H4 (cell line): Measurements from ENCODE around the gene CDK16. TPM values are rescaled to one million over a fixed set of nuclear protein-coding genes. Genes with fewer than 3 reads are reported as not detected.

Experiments used
- DNase-seq: peaks from one replicate; pipeline ENCODE4 v3.0.0-alpha.2; 2015; ENCODE audit warnings: low spot score
- total RNA-seq: library from RNA; depleted of rRNA; stranded (reverse); fragments of >200 nt; shearing (Covaris generic); gene quantifications from 2 replicates; pipeline ENCODE4 v1.2.3, GENCODE V29; 2014; rRNA removed

The CDK16 gene
- total RNA-seq, result 77.1 and 98.5 TPM in 2 replicates

DNA sequence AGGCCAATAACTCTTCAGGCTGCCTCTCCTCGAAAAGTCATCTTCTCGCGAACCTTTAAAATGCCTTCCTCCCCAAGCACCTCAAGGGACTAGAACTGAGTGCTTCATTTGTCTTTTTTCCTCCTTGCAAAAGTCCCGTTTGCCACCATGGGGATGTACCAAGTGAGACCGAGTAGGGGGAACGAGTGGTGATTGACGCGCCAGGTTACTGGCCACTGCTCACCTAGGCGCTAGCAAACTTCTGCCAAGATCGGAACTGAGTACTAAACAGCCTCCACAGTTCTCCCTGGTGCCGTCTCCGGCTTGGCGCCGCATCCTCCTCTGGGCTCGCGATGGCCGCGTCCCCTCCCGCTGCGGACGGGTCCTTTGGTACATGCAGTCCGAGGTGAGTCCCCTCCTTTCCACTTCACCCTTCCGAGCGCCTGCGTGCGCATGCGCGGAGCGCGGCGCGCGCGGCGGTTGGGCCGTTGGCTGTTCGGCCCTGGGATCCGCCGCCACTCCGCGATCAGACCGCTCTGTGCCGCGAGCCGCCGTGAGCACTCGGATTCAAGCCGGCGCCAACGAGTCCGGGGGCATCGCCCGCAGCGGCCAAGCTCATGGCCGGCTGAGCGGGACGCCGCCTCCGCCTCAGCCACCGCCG lies at the start of gene CDK16:
Gene CDK16, plus strand, starts transcription at position 402 of the 640 bp plus-strand sequence. CDS start 4,877 bp downstream, outside the sequence.
- DNase-seq, result peak; percentile 60

DNA sequence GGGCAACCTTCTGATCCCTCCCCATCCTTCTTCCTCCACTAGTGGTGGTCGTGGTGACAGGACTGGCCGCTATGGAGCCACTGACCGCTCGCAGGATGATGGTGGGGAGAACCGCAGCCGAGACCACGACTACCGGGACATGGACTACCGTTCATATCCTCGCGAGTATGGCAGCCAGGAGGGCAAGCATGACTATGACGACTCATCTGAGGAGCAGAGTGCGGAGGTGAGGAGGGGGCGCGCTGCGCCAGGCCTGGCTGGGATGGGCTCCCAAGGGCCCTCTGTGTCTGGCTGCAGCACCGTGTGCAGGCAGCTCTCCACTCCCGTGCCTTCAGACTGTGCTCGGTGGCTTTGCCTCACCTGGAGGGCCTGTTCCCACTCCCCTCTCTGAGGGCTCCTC lies 49.2 kb upstream of the CDK16 start:
- no peak for DNase-seq

DNA sequence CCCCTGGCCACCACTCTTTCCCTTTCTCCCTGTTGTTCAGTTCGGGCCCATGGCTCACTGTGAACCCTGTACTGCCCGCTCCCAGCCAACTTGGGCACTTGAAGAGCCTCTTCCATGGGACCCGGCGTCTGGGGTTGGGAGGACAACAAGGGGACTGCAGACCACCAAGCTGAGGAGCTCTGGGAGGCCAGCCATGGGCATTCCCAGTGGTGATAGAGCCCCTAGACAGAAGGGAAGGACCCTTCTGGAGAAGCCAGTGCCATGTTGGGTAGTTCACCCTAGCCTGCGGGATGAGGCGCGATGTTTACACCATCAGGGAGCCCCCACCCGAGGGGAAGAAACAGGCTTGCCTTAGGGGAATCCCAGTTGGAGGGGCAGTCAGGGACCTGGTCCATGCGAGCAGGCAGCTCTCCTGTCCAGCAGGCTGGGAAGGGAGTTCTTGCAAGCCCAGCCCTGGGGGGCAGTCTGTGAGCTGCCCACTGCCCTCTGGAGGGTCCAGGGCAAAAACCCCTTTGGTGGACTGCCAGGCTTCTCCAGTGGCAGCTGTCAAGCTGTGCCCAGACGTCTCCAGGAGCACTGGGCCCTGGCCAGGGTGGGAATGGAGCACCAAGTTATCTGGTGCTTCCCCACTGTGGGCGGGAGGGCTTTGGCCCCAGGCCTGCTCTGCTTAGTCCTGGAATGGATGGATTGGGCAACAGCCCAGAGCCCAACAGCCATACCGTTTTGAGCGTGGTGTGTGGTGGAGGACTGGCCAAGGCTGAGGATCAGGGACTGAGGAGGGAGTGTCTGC lies 48.6 kb upstream of the CDK16 start:
- peak; percentile 1 for DNase-seq

- DNase-seq, result peak; percentile 1
Observed at GRCh38 chrX:47170861-47171692, 47.4 kb upstream of the CDK16 start.

DNA sequence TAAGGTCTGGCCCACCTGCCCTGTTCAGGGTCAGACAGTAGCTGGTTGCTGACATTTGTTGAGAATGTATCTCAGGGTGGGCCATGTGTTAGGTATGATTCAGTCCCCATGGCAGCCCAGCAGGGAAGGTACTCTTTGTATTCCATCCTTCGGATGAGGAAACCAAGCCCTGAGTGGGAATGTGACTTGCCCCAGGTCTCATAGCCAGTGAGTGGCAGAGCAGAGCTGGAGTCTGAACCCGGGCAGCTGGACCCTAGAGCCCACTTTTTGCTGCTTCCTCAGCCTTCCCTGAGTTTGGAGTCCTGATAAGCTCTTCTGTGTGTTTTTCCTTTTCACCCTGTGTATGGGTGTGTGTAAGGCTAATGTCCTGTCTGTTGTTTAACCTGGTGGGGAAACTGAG lies 46.5 kb upstream of the CDK16 start:
- peak; percentile 1 for DNase-seq

GRCh38 chrX:47172549-47172948 lies 45.9 kb upstream of the CDK16 start:
- peak; percentile 0 for DNase-seq

- no peak for DNase-seq
Observed at GRCh38 chrX:47172971-47173792, 45.3 kb upstream of the CDK16 start.

DNA sequence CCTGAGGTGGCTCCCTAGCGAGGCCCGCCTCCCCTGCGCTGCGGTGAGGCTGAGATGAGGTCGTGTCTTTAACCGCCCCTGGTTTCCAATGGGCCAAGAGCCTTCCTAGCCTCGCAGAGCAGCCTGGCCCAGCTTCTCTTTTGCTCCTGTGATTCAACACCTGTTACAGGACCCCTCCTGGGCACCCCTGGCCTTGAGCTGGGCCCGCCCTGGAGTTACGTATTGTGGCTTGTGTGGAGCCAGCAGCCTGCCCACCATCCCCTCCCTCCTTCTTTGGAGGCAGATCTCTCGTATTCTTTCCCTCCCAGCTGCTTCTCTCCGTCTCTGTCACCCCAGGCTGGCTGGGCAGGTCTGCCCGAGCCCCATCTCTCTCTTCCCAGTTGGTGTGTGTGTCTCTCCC lies 44.1 kb upstream of the CDK16 start:
- DNase-seq, result no peak

GRCh38 chrX:47174846-47175587 lies 43.5 kb upstream of the CDK16 start:
- no peak for DNase-seq

GRCh38 chrX:47175588-47175980 lies 42.9 kb upstream of the CDK16 start:
- DNase-seq, result no peak

- DNase-seq, result no peak
Observed at GRCh38 chrX:47176101-47176740, 42.3 kb upstream of the CDK16 start.

- DNase-seq, result no peak
Observed at GRCh38 chrX:47177079-47177478, 41.4 kb upstream of the CDK16 start.

DNA sequence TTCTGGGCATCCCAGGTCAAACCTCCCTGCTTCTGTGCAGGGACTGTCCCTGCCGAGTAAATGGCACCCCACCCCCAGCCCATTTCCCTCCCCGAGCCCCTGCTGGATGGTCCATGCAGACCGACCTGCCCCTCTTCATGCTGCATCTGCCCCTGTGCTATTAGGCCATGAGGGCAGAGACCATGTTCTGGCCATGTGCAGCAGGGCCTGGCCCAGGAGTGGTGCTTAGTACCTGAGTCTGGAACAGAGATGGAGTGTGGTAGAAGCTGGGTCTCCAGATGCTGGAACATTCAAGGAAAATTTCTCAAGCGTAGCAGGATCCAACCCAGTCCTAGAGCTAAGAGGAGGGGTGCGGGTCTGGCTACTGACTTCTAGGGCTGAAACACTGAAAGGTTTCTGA lies 40.1 kb upstream of the CDK16 start:
- DNase-seq, result no peak

- DNase-seq, result no peak
Observed at GRCh38 chrX:47179221-47179927, 39.1 kb upstream of the CDK16 start.

DNA sequence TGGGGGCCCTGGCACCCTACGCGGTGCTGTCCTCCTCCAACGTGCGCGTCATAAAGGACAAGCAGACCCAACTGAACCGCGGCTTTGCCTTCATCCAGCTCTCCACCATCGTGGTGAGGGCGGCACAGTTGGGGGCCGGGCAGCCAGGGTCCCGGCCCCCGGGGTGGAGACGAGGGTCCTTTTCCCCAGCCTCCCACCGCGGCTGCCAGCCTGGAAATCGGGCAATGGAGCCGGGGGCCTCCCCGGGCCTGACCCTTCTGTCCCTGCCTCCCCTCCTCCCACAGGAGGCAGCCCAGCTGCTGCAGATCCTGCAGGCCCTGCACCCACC lies 38.6 kb upstream of the CDK16 start:
- DNase-seq, result no peak

- DNase-seq, result no peak
Observed at GRCh38 chrX:47180346-47180745, 38.1 kb upstream of the CDK16 start.

- DNase-seq, result no peak
Observed at GRCh38 chrX:47181301-47181700, 37.2 kb upstream of the CDK16 start.

DNA sequence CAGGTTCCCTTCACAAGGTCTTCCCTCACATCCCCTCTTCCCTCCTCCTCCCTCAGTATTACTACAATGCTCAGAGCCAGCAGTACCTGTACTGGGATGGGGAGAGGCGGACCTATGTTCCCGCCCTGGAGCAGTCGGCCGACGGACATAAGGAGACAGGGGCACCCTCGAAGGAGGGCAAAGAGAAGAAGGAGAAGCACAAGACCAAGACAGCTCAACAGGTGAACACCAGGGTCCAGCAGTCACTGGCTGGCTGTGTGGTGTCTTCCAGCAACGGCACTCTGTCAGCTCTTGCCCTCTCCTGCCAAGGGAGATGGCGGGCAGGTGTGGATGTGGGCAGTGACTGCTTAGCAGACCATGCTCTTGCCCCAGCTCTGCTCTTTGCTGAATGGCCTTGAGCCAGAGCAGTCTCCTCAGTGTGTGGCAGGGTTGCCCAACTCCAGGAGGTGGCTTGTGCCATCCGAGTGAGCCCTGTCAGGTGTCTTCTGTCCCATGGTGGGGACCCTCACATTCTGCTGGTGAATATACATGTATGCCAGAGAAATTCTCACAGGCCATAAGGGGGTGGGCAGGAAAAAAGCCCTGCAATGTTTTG lies 36.3 kb upstream of the CDK16 start:
- no peak for DNase-seq

- DNase-seq, result no peak
Observed at GRCh38 chrX:47184486-47184885, 34.0 kb upstream of the CDK16 start.
